Neuron (in vitro differentiated cells): ENCODE data around the gene TNC.

Experiments used
- H2AFZ ChIP-seq: one replicate; pipeline ENCODE4 v1.6.1; 2013; ENCODE audit warnings: low read depth, mild to moderate bottlenecking, inconsistent platforms, low read length, moderate library complexity
- H3K27me3 ChIP-seq: one replicate; pipeline ENCODE4 v1.6.1; 2013; ENCODE audit warnings: low read length; ENCODE audit not compliant: insufficient read depth
- H3K36me3 ChIP-seq: one replicate; pipeline ENCODE4 v1.6.1; 2013; ENCODE audit warnings: low read length; ENCODE audit not compliant: insufficient read depth
- H3K4me1 ChIP-seq: one replicate; pipeline ENCODE4 v1.6.1; 2013; ENCODE audit warnings: low read length; ENCODE audit not compliant: insufficient read depth
- H3K4me3 ChIP-seq: 2 replicates; pipeline ENCODE4 v1.5.1; 2013; ENCODE audit warnings: mild to moderate bottlenecking, low read length, moderate library complexity
- H3K9me3 ChIP-seq: one replicate; pipeline ENCODE4 v1.6.1; 2013; ENCODE audit warnings: low read length

TNC gene

GRCh38 chr9:115004545-115004944, 113.4 kb downstream of the TNC start:
- H2AFZ ChIP-seq = no peak overlapping the region
- H3K36me3 ChIP-seq = no peaks in the 10 kb centered on the region
- peaks cover under 1% of the 10 kb centered on the region for H3K27me3 ChIP-seq
- H3K4me3 ChIP-seq = no peak overlapping the region
- H3K9me3 ChIP-seq = no peaks in the 10 kb centered on the region
- no peaks in the 10 kb centered on the region for H3K4me1 ChIP-seq

- Histone ChIP-seq H3K9me3 (no peaks in the 10 kb centered on the region), H3K4me1 (no peaks in the 10 kb centered on the region), H3K27me3 (peaks cover 3% of the 10 kb centered on the region), H3K4me3 (no peak overlapping the region), H3K36me3 (no peaks in the 10 kb centered on the region), H2AFZ (no peak overlapping the region)
These were observed 115.4 kb downstream of the TNC start for GRCh38 chr9:115002371-115003120.

GRCh38 chr9:115000217-115000639, 117.7 kb downstream of the TNC start:
- Histone ChIP-seq H2AFZ (no peak overlapping the region), H3K4me3 (no peak overlapping the region), H3K36me3 (no peaks in the 10 kb centered on the region), H3K4me1 (no peaks in the 10 kb centered on the region), H3K27me3 (peaks cover 6% of the 10 kb centered on the region), H3K9me3 (no peaks in the 10 kb centered on the region)

- Histone ChIP-seq H3K4me3 (no peak overlapping the region), H3K4me1 (no peaks in the 10 kb centered on the region), H3K9me3 (no peaks in the 10 kb centered on the region), H3K27me3 (peaks cover 6% of the 10 kb centered on the region), H2AFZ (no peak overlapping the region), H3K36me3 (no peaks in the 10 kb centered on the region)
These were observed 119.6 kb downstream of the TNC start for GRCh38 chr9:114998326-114998725.

GRCh38 chr9:114995681-114996221, 122.2 kb downstream of the TNC start:
- no peak overlapping the region for H2AFZ ChIP-seq
- peaks cover 6% of the 10 kb centered on the region for H3K27me3 ChIP-seq
- H3K4me1 ChIP-seq = no peaks in the 10 kb centered on the region
- no peaks in the 10 kb centered on the region for H3K36me3 ChIP-seq
- H3K4me3 ChIP-seq = no peak overlapping the region
- no peaks in the 10 kb centered on the region for H3K9me3 ChIP-seq

GRCh38 chr9:114994768-114995167, 123.2 kb downstream of the TNC start:
- Histone ChIP-seq H3K36me3 (no peaks in the 10 kb centered on the region), H3K27me3 (peaks cover 6% of the 10 kb centered on the region), H3K4me3 (no peak overlapping the region), H3K4me1 (no peaks in the 10 kb centered on the region), H3K9me3 (no peaks in the 10 kb centered on the region), H2AFZ (no peak overlapping the region)

- Histone ChIP-seq H2AFZ (no peak overlapping the region), H3K27me3 (peaks cover 3% of the 10 kb centered on the region), H3K36me3 (no peaks in the 10 kb centered on the region), H3K9me3 (no peaks in the 10 kb centered on the region), H3K4me1 (no peaks in the 10 kb centered on the region), H3K4me3 (no peak overlapping the region)
These were observed 126.1 kb downstream of the TNC start for GRCh38 chr9:114991861-114992260.

GRCh38 chr9:114990901-114991300, 127.1 kb downstream of the TNC start:
- Histone ChIP-seq H3K9me3 (no peaks in the 10 kb centered on the region), H3K36me3 (no peaks in the 10 kb centered on the region), H3K4me3 (no peak overlapping the region), H3K27me3 (peaks cover 3% of the 10 kb centered on the region), H2AFZ (no peak overlapping the region), H3K4me1 (no peaks in the 10 kb centered on the region)

GRCh38 chr9:114989600-114990410, 128.2 kb downstream of the TNC start:
- H3K36me3 ChIP-seq = no peaks in the 10 kb centered on the region
- H3K4me3 ChIP-seq = no peak overlapping the region
- H2AFZ ChIP-seq = no peak overlapping the region
- H3K9me3 ChIP-seq = no peaks in the 10 kb centered on the region
- no peaks in the 10 kb centered on the region for H3K4me1 ChIP-seq
- H3K27me3 ChIP-seq = no peaks in the 10 kb centered on the region

- no peaks in the 10 kb centered on the region for H3K27me3 ChIP-seq
- H3K36me3 ChIP-seq = no peaks in the 10 kb centered on the region
- H3K9me3 ChIP-seq = no peaks in the 10 kb centered on the region
- no peaks in the 10 kb centered on the region for H3K4me1 ChIP-seq
- no peak overlapping the region for H3K4me3 ChIP-seq
- no peak overlapping the region for H2AFZ ChIP-seq
These were observed 128.9 kb downstream of the TNC start for GRCh38 chr9:114988962-114989599.

- Histone ChIP-seq H3K27me3 (no peaks in the 10 kb centered on the region), H3K36me3 (no peaks in the 10 kb centered on the region), H3K9me3 (no peaks in the 10 kb centered on the region), H2AFZ (no peak overlapping the region), H3K4me3 (no peak overlapping the region), H3K4me1 (no peaks in the 10 kb centered on the region)
These were observed 130.8 kb downstream of the TNC start for GRCh38 chr9:114987116-114987515.

- Histone ChIP-seq H3K4me1 (no peaks in the 10 kb centered on the region), H3K4me3 (no peak overlapping the region), H3K9me3 (no peaks in the 10 kb centered on the region), H3K36me3 (no peaks in the 10 kb centered on the region), H2AFZ (no peak overlapping the region), H3K27me3 (no peaks in the 10 kb centered on the region)
These were observed 131.9 kb downstream of the TNC start for GRCh38 chr9:114985959-114986501.

GRCh38 chr9:114981063-114981462, 136.9 kb downstream of the TNC start:
- Histone ChIP-seq H3K27me3 (no peaks in the 10 kb centered on the region), H3K4me1 (no peaks in the 10 kb centered on the region), H3K36me3 (no peaks in the 10 kb centered on the region), H3K4me3 (no peak overlapping the region), H3K9me3 (no peaks in the 10 kb centered on the region), H2AFZ (no peak overlapping the region)
